OCI-LY3 (cell line): Measurements from ENCODE around the gene CSRNP3.

ENCODE experiments used
- H2AFZ ChIP-seq: fragments of 200-600, 300-600 bp; shearing (Covaris generic); 2 replicates; pipeline ENCODE4 v1.6.0; 2014; ENCODE audit warnings: antibody characterized with exemption, low read depth, low read length
- H3K27ac ChIP-seq: fragments of 200-600, 300-600 bp; sonication (generic); 2 replicates; pipeline ENCODE4 v1.5.1; 2014; ENCODE audit warnings: mild to moderate bottlenecking, low read length, moderate library complexity, mixed read lengths
- H3K27me3 ChIP-seq: fragments of 200-600, 300-600 bp; sonication (generic); 2 replicates; pipeline ENCODE4 v1.6.1; 2014; ENCODE audit warnings: low read depth, low read length, mixed read lengths
- H3K36me3 ChIP-seq: fragments of 200-600, 300-600 bp; sonication (generic); replicated peaks from 2 replicates; pipeline ENCODE3; 2014; ENCODE audit warnings: low read depth, low read length, mixed read lengths
- H3K4me1 ChIP-seq: fragments of 300-600, 200-600 bp; sonication (generic); 2 replicates; pipeline ENCODE4 v1.6.1; 2014; ENCODE audit warnings: low read length, mixed read lengths
- H3K4me2 ChIP-seq: fragments of 200-600, 300-600 bp; sonication (generic); 2 replicates; pipeline ENCODE4 v1.6.1; 2014; ENCODE audit warnings: low read length, mixed read lengths
- H3K4me3 ChIP-seq: fragments of 300-600, 200-600 bp; sonication (generic); 2 replicates; pipeline ENCODE4 v1.5.1; 2014; ENCODE audit warnings: antibody characterized with exemption, mild to moderate bottlenecking, low read length, moderate library complexity
- H3K79me2 ChIP-seq: fragments of 300-600, 200-600 bp; shearing (Covaris generic); 2 replicates; pipeline ENCODE4 v1.6.1; 2014; ENCODE audit warnings: mild to moderate bottlenecking, low read length, mixed read lengths
- H3K9ac ChIP-seq: fragments of 300-600, 200-600 bp; shearing (Covaris generic); 2 replicates; pipeline ENCODE4 v1.6.0; 2014; ENCODE audit warnings: mild to moderate bottlenecking, low read length, moderate library complexity
- H3K9me3 ChIP-seq: fragments of 200-600, 300-600 bp; shearing (Covaris generic); 2 replicates; pipeline ENCODE4 v1.6.1; 2014; ENCODE audit warnings: low read length, mixed read lengths; ENCODE audit not compliant: insufficient read depth
- H4K20me1 ChIP-seq: fragments of 200-600, 300-600 bp; sonication (generic); 2 replicates; pipeline ENCODE4 v1.6.1; 2016; ENCODE audit warnings: low read length, mixed read lengths; ENCODE audit not compliant: insufficient read depth
- CTCF ChIP-seq: fragments of 200-600, 300-600 bp; sonication (generic); IDR thresholded peaks from 2 replicates; pipeline ENCODE4 v1.5.1; 2014; ENCODE audit warnings: antibody characterized with exemption, low read length, low read depth
- EZH2phosphoT487 ChIP-seq: fragments of 200-600 bp; shearing (Covaris generic); IDR thresholded peaks from 2 replicates; pipeline ENCODE4 v1.6.1; 2018; ENCODE audit warnings: antibody characterized with exemption, mixed run types, low read depth

Gene CSRNP3

GRCh38 chr2:165434865-165435496, 34.5 kb upstream of the CSRNP3 start:
- Histone ChIP-seq H3K36me3 (no peaks in the 10 kb centered on the region), H3K27ac (no peak overlapping the region)

DNA sequence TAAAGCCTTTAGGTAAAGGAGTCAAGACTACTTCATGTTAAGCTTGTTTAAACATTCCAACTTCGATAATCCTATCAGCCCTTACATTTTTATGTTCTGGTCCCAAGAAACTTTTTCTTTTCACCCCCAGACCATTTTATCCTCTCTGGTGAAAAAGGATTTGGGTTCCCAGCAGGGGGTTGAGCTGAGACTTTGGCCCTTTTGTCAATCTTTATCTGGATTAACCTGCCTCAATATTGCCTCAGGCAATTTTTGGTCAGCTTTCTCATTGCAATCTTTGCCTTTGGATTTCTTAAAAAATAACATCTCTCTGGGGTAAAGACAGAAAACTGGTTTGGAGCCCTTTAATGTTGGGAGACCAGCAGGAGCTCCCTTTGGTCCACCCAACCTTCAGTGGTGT, 33.9 kb upstream of the CSRNP3 start:
- no peaks in the 10 kb centered on the region for H3K4me1 ChIP-seq
- TF ChIP-seq CTCF (no peak), EZH2phosphoT487 (no peak)
- no peaks in the 10 kb centered on the region for H3K36me3 ChIP-seq
- no peak overlapping the region for H2AFZ ChIP-seq
- no peak overlapping the region for H3K27ac ChIP-seq
- no peaks in the 10 kb centered on the region for H3K27me3 ChIP-seq
- no peak overlapping the region for H3K4me2 ChIP-seq
- no peak overlapping the region for H3K4me3 ChIP-seq
- no peaks in the 10 kb centered on the region for H4K20me1 ChIP-seq
- no peaks in the 10 kb centered on the region for H3K9me3 ChIP-seq
- H3K79me2 ChIP-seq = no peaks in the 10 kb centered on the region
- no peak overlapping the region for H3K9ac ChIP-seq

More at GRCh38 chr2:165434865-165435496, 34.5 kb upstream of the CSRNP3 start:
- Histone ChIP-seq H3K4me2 (no peak overlapping the region), H3K9me3 (no peaks in the 10 kb centered on the region), H4K20me1 (no peaks in the 10 kb centered on the region), H3K4me3 (no peak overlapping the region), H2AFZ (no peak overlapping the region), H3K9ac (no peak overlapping the region), H3K4me1 (no peaks in the 10 kb centered on the region), H3K79me2 (no peaks in the 10 kb centered on the region), H3K27me3 (no peaks in the 10 kb centered on the region)
- TF ChIP-seq CTCF (no peak), EZH2phosphoT487 (no peak)

DNA sequence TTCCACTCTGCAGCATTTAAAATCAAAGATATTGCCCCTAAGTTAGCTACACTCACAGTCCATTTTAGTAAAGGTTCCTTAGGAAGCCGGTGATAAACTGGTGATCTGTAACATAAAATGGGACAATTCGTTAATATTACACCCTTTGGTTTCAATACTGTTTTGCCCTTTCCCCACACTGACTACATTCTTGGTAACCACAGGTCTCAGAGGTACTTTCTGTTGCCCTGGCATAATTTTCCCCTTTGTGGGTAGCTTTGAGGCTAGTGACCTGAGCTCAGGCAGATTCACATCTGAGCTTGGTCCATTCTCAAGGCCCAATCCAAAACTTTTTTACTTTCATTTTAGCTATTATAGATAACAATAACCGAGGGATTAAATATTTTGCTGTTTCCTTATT, 32.9 kb upstream of the CSRNP3 start:
- H3K4me2 ChIP-seq = no peak overlapping the region
- no peak overlapping the region for H2AFZ ChIP-seq

GRCh38 chr2:165440367-165440766, 29.1 kb upstream of the CSRNP3 start:
- H3K36me3 ChIP-seq = no peaks in the 10 kb centered on the region
- H3K4me2 ChIP-seq = no peak overlapping the region
- TF ChIP-seq EZH2phosphoT487 (no peak), CTCF (no peak)
- H4K20me1 ChIP-seq = no peaks in the 10 kb centered on the region
- no peak overlapping the region for H3K4me3 ChIP-seq
- H3K27me3 ChIP-seq = no peaks in the 10 kb centered on the region
- H3K9ac ChIP-seq = no peak overlapping the region
- no peak overlapping the region for H3K27ac ChIP-seq
- H3K4me1 ChIP-seq = no peaks in the 10 kb centered on the region
- no peaks in the 10 kb centered on the region for H3K9me3 ChIP-seq
- no peaks in the 10 kb centered on the region for H3K79me2 ChIP-seq
- H2AFZ ChIP-seq = no peak overlapping the region

More for the DNA sequence above, 32.9 kb upstream of the CSRNP3 start:
- Histone ChIP-seq H3K36me3 (no peaks in the 10 kb centered on the region), H3K4me3 (no peak overlapping the region), H4K20me1 (no peaks in the 10 kb centered on the region), H3K27ac (no peak overlapping the region), H3K4me1 (no peaks in the 10 kb centered on the region), H3K27me3 (no peaks in the 10 kb centered on the region), H3K9me3 (no peaks in the 10 kb centered on the region), H3K9ac (no peak overlapping the region), H3K79me2 (no peaks in the 10 kb centered on the region)
- no peak for TF ChIP-seq EZH2phosphoT487
- TF ChIP-seq CTCF = no peak
